ENCODE data around the gene FARP1. TPM values are rescaled to one million over a fixed set of nuclear protein-coding genes. Genes with fewer than 3 reads are reported as not detected.

Gene FARP1
- total and polyA plus RNA-seq, 2 of the 13 experiments (the other 11 are each of a cell fraction or from before 2014, with no cell fraction given): 70.6 to 126 TPM

DNA sequence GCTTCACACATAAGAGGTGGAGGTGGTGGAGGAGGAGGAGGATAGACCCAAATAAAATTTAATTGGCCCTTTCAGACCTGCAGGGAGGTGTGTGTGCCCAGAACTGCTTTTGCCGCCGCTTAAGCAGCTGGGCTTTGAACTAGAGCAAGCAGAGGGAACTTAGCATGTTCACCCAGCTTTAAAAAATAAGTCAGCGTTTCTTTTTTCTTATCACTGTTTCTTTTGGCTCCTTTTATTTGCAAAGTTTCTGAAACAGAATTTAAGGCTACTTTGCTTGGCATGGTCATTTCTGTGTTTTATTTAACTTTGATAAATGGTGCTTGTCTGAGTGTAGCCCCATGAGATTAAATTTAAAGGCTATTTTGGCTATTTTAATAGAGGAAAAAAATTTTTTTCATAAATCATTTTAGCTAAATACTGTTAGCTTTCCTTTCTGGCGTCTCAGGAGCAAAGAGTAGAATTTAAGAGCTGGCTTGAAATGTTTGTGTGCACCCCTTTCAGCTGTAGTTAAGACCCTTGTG lies 77.4 kb downstream of the FARP1 start (continued):
- TF ChIP-seq, protein P1, sequence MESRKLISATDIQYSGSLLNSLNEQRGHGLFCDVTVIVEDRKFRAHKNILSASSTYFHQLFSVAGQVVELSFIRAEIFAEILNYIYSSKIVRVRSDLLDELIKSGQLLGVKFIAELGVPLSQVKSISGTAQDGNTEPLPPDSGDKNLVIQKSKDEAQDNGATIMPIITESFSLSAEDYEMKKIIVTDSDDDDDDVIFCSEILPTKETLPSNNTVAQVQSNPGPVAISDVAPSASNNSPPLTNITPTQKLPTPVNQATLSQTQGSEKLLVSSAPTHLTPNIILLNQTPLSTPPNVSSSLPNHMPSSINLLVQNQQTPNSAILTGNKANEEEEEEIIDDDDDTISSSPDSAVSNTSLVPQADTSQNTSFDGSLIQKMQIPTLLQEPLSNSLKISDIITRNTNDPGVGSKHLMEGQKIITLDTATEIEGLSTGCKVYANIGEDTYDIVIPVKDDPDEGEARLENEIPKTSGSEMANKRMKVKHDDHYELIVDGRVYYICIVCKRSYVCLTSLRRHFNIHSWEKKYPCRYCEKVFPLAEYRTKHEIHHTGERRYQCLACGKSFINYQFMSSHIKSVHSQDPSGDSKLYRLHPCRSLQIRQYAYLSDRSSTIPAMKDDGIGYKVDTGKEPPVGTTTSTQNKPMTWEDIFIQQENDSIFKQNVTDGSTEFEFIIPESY (CRISPR knock-in tag; IDR thresholded peaks at IDR 0.05): no peak

DNA sequence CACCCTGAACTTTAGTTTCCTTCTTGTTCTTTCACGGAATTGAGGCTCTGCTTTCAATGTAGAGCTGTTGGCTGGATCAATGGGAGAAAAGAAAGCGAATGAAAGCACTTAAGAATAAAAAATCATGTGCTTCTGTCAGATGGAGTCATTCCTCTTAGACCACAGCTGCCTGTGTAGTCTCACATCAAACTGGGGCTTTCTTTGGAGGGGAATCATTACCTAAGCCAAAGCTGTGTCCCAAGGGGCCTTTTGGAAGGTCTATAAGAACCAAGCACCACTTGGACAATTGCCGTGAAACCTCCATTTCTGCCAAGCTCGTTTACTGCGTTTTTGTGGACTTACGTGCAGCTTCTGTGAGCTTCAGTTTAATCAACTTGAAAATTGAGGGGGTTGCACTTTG lies 78.3 kb downstream of the FARP1 start:
- Histone ChIP-seq H3K27me3 (ENCODE audit: control insufficient read depth in 1 of 2, insufficient read depth in 2 of 2, low read length in 2 of 2) (no peaks in the 10 kb centered on the region), H3K4me2 (ENCODE audit: low read depth, low read length) (no peak overlapping the region), H3K9ac (ENCODE audit: insufficient read depth, low read depth, low read length) (no peak overlapping the region), H3K4me1 (ENCODE audit: insufficient read depth, low read length) (peaks cover 33% of the 10 kb centered on the region), H3K27ac (ENCODE audit: extremely low read length, insufficient read depth, low read length) (no peak overlapping the region), H4K20me1 (ENCODE audit: insufficient read depth, low read length) (peaks cover 66% of the 10 kb centered on the region), H3K9me3 (ENCODE audit: low read length) (no peaks in the 10 kb centered on the region), H3K4me3 (replicated peaks in 1 of 3; ENCODE audit: insufficient read depth in 1 of 3, low read depth in 2 of 3, low read length in 3 of 3) (no peak overlapping the region), H2AFZ (ENCODE audit: low read length) (no peak overlapping the region), H3K79me2 (ENCODE audit: insufficient read depth, low read length) (peaks cover 94% of the 10 kb centered on the region), H3K36me3 (replicated peaks in 1 of 2; ENCODE audit: control insufficient read depth in 1 of 2, insufficient read depth in 2 of 2, low read length in 2 of 2) (peaks cover 24 to 68% of the 10 kb centered on the region in 2 experiments)
- ATAC-seq: no peak
- intact Hi-C loops (cut with micrococcal nuclease; ENCODE audit: unreplicated experiment) (loop anchor here (5.0 kb wide), 1 partner anchor 364 kb away; no protein-coding TSS in a partner anchor), in situ Hi-C loops (cut with HindIII; ENCODE audit: extremely low pct_ligation_motif_present, low pct_unique_long_range_greater_than_20kb) (no loop called here)
- POLR2A ChIA-PET: no interaction called here
- 97% methylated on average over 6 of the region's 6 CpGs for WGBS (ENCODE audit: low lambda C conversion rate)
- no peak for FAIRE-seq
- no TSS peak for BruUV-seq (replicated peaks)
- CTCF ChIA-PET (ENCODE audit: low intra/inter-chr PET ratio, low total read pairs): no interaction called here
- no peak for DNase-seq (ENCODE audit: low spot score)
- TF ChIP-seq, protein P2, sequence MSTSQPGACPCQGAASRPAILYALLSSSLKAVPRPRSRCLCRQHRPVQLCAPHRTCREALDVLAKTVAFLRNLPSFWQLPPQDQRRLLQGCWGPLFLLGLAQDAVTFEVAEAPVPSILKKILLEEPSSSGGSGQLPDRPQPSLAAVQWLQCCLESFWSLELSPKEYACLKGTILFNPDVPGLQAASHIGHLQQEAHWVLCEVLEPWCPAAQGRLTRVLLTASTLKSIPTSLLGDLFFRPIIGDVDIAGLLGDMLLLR (CRISPR knock-in tag; IDR thresholded peaks at IDR 0.05): no peak
- TF ChIP-seq HHEX (CRISPR knock-in tag; IDR thresholded peaks at IDR 0.05) (no peak), CEBPB (IDR thresholded peaks at IDR 0.05; ENCODE audit: borderline replicate concordance, low read depth, low read length) (no peak), MZF1 (CRISPR knock-in tag; IDR thresholded peaks at IDR 0.05; ENCODE audit: borderline replicate concordance) (no peak), KLF15 (CRISPR knock-in tag; IDR thresholded peaks at IDR 0.05; ENCODE audit: borderline replicate concordance) (no peak), ZNF335 (CRISPR knock-in tag; IDR thresholded peaks at IDR 0.05) (no peak), ZNF776 (CRISPR knock-in tag; IDR thresholded peaks at IDR 0.05) (no peak)
- TF ChIP-seq, protein P3, sequence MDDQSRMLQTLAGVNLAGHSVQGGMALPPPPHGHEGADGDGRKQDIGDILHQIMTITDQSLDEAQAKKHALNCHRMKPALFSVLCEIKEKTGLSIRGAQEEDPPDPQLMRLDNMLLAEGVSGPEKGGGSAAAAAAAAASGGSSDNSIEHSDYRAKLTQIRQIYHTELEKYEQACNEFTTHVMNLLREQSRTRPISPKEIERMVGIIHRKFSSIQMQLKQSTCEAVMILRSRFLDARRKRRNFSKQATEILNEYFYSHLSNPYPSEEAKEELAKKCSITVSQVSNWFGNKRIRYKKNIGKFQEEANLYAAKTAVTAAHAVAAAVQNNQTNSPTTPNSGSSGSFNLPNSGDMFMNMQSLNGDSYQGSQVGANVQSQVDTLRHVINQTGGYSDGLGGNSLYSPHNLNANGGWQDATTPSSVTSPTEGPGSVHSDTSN (CRISPR knock-in tag; IDR thresholded peaks at IDR 0.05; ENCODE audit: borderline replicate concordance): no peak
- TF ChIP-seq, protein P4, sequence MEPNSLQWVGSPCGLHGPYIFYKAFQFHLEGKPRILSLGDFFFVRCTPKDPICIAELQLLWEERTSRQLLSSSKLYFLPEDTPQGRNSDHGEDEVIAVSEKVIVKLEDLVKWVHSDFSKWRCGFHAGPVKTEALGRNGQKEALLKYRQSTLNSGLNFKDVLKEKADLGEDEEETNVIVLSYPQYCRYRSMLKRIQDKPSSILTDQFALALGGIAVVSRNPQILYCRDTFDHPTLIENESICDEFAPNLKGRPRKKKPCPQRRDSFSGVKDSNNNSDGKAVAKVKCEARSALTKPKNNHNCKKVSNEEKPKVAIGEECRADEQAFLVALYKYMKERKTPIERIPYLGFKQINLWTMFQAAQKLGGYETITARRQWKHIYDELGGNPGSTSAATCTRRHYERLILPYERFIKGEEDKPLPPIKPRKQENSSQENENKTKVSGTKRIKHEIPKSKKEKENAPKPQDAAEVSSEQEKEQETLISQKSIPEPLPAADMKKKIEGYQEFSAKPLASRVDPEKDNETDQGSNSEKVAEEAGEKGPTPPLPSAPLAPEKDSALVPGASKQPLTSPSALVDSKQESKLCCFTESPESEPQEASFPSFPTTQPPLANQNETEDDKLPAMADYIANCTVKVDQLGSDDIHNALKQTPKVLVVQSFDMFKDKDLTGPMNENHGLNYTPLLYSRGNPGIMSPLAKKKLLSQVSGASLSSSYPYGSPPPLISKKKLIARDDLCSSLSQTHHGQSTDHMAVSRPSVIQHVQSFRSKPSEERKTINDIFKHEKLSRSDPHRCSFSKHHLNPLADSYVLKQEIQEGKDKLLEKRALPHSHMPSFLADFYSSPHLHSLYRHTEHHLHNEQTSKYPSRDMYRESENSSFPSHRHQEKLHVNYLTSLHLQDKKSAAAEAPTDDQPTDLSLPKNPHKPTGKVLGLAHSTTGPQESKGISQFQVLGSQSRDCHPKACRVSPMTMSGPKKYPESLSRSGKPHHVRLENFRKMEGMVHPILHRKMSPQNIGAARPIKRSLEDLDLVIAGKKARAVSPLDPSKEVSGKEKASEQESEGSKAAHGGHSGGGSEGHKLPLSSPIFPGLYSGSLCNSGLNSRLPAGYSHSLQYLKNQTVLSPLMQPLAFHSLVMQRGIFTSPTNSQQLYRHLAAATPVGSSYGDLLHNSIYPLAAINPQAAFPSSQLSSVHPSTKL (CRISPR knock-in tag; IDR thresholded peaks at IDR 0.05): no peak
- TF ChIP-seq, protein P5, sequence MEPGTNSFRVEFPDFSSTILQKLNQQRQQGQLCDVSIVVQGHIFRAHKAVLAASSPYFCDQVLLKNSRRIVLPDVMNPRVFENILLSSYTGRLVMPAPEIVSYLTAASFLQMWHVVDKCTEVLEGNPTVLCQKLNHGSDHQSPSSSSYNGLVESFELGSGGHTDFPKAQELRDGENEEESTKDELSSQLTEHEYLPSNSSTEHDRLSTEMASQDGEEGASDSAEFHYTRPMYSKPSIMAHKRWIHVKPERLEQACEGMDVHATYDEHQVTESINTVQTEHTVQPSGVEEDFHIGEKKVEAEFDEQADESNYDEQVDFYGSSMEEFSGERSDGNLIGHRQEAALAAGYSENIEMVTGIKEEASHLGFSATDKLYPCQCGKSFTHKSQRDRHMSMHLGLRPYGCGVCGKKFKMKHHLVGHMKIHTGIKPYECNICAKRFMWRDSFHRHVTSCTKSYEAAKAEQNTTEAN (CRISPR knock-in tag; conservative IDR thresholded peaks at IDR 0.05): no peak
- TF ChIP-seq, protein P6, sequence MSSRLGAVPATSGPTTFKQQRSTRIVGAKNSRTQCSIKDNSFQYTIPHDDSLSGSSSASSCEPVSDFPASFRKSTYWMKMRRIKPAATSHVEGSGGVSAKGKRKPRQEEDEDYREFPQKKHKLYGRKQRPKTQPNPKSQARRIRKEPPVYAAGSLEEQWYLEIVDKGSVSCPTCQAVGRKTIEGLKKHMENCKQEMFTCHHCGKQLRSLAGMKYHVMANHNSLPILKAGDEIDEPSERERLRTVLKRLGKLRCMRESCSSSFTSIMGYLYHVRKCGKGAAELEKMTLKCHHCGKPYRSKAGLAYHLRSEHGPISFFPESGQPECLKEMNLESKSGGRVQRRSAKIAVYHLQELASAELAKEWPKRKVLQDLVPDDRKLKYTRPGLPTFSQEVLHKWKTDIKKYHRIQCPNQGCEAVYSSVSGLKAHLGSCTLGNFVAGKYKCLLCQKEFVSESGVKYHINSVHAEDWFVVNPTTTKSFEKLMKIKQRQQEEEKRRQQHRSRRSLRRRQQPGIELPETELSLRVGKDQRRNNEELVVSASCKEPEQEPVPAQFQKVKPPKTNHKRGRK (CRISPR knock-in tag; IDR thresholded peaks at IDR 0.05): no peak

Measured in HepG2 (cell line).